Neural crest cell (in vitro differentiated cells): ENCODE measurements around the gene GADD45GIP1. TPM values are rescaled to one million over a fixed set of nuclear protein-coding genes. Genes with fewer than 3 reads are reported as not detected.
"Not testable (repeated sequence)": the region's sequence is repeated elsewhere in the genome, so short reads cannot be mapped to it uniquely, and the experiment has no call there.

Source experiments
- DNase-seq: peaks from one replicate; pipeline ENCODE4 v3.0.0; 2021; ENCODE audit warnings: low read depth, mixed read lengths, low spot score
- H3K27ac Mint-ChIP-seq: one replicate; pipeline ENCODE4 v1.8.0; 2021; ENCODE audit warnings: mild to moderate bottlenecking, mixed read lengths; ENCODE audit not compliant: unreplicated experiment
- H3K27me3 Mint-ChIP-seq: 2 replicates; pipeline ENCODE4 v1.8.0; 2021; ENCODE audit warnings: low read depth, mild to moderate bottlenecking, mixed read lengths
- H3K36me3 Mint-ChIP-seq: 2 replicates; pipeline ENCODE4 v1.8.0; 2021; ENCODE audit warnings: low read depth, mild to moderate bottlenecking, mixed read lengths
- H3K4me1 Mint-ChIP-seq: 2 replicates; pipeline ENCODE4 v1.8.0; 2021; ENCODE audit warnings: mixed read lengths
- H3K4me3 Mint-ChIP-seq: one replicate; pipeline ENCODE4 v1.8.0; 2021; ENCODE audit warnings: mild to moderate bottlenecking, mixed read lengths
- H3K9me3 Mint-ChIP-seq: 2 replicates; pipeline ENCODE4 v1.8.0; 2021; ENCODE audit warnings: mixed read lengths
- CTCF ChIP-seq: fragments of 200-600 bp; sonication (generic); conservative IDR thresholded peaks from 2 replicates; pipeline ENCODE4 v1.5.0; 2021; ENCODE audit warnings: antibody characterized with exemption, mild to moderate bottlenecking
- total RNA-seq: library from RNA; stranded (reverse); gene quantifications from 2 replicates; pipeline ENCODE4 v1.2.1, GENCODE V29; 2021

GADD45GIP1 gene
- total RNA-seq, 1 donor from 2014 or later: 26.4 TPM

GRCh38 chr19:12922959-12923358, 34.1 kb downstream of the GADD45GIP1 start:
- TF ChIP-seq CTCF: no peak
- DNase-seq: no peak
- H3K27me3 Mint-ChIP-seq: peaks cover 4% of the 10 kb centered on the region
- H3K36me3 Mint-ChIP-seq: peaks cover 12% of the 10 kb centered on the region
- peaks cover 5% of the 10 kb centered on the region for H3K4me1 Mint-ChIP-seq
- H3K27ac Mint-ChIP-seq: no peak overlapping the region
- H3K9me3 Mint-ChIP-seq: no peaks in the 10 kb centered on the region
- no peak overlapping the region for H3K4me3 Mint-ChIP-seq

GRCh38 chr19:12921047-12921446, 36.0 kb downstream of the GADD45GIP1 start:
- peaks cover 5% of the 10 kb centered on the region for H3K4me1 Mint-ChIP-seq
- H3K4me3 Mint-ChIP-seq: no peak overlapping the region
- peaks cover 8% of the 10 kb centered on the region for H3K36me3 Mint-ChIP-seq
- no peak for TF ChIP-seq CTCF
- no peak overlapping the region for H3K27ac Mint-ChIP-seq
- no peak for DNase-seq
- H3K27me3 Mint-ChIP-seq: peaks cover 10% of the 10 kb centered on the region
- H3K9me3 Mint-ChIP-seq: no peaks in the 10 kb centered on the region

- DNase-seq: no peak
- Mint-ChIP-seq H3K27ac (peak overlapping the region; percentile 43), H3K36me3 (peaks cover 8% of the 10 kb centered on the region), H3K4me1 (peaks cover 12% of the 10 kb centered on the region), H3K4me3 (peak overlapping the region; percentile 38), H3K27me3 (peaks cover 10% of the 10 kb centered on the region), H3K9me3 (no peaks in the 10 kb centered on the region)
- TF ChIP-seq CTCF: no peak
Measured at GRCh38 chr19:12918253-12918652, 38.8 kb downstream of the GADD45GIP1 start.

- H3K9me3 Mint-ChIP-seq, DNase-seq, H3K27ac Mint-ChIP-seq, H3K4me3 Mint-ChIP-seq, H3K36me3 Mint-ChIP-seq: not testable (repeated sequence)
- Mint-ChIP-seq H3K27me3 (peaks cover 12% of the 10 kb centered on the region), H3K4me1 (peaks cover 22% of the 10 kb centered on the region)
Measured at GRCh38 chr19:12915860-12916259, 41.2 kb downstream of the GADD45GIP1 start.

GRCh38 chr19:12913851-12914690, 43.0 kb downstream of the GADD45GIP1 start:
- H3K27ac Mint-ChIP-seq: no peak overlapping the region
- no peak for TF ChIP-seq CTCF
- H3K36me3 Mint-ChIP-seq: no peaks in the 10 kb centered on the region
- H3K9me3 Mint-ChIP-seq: no peaks in the 10 kb centered on the region
- DNase-seq: no peak
- no peak overlapping the region for H3K4me3 Mint-ChIP-seq
- peaks cover 20% of the 10 kb centered on the region for H3K4me1 Mint-ChIP-seq
- H3K27me3 Mint-ChIP-seq: peaks cover 11% of the 10 kb centered on the region

GRCh38 chr19:12913011-12913561, 43.9 kb downstream of the GADD45GIP1 start:
- no peak overlapping the region for H3K27ac Mint-ChIP-seq
- no peak for DNase-seq
- H3K9me3 Mint-ChIP-seq: no peaks in the 10 kb centered on the region
- TF ChIP-seq CTCF: no peak
- peaks cover 8% of the 10 kb centered on the region for H3K27me3 Mint-ChIP-seq
- H3K4me3 Mint-ChIP-seq: peak overlapping the region; percentile 29
- H3K4me1 Mint-ChIP-seq: peaks cover 27% of the 10 kb centered on the region
- no peaks in the 10 kb centered on the region for H3K36me3 Mint-ChIP-seq
